HEK293 (cell line): Measurements from ENCODE around the gene KCNC4.

Experiments
- CTCF ChIA-PET: fragments of 350-600 bp; formaldehyde crosslinking; extraction: SDS; loops from one replicate; lab custom pipeline; 2021; ENCODE audit warnings: antibody characterized with exemption; lab: Yijun Ruan, JAX
- POLR2A ChIA-PET: fragments of 300-600 bp; formaldehyde crosslinking; extraction: SDS; loops from one replicate; lab custom pipeline; 2020; ENCODE audit warnings: antibody characterized with exemption, inconsistent platforms; lab: Yijun Ruan, JAX
- H3K27ac ChIP-seq: fragments of 200-500 bp; sonication (Bioruptor generic); 2 replicates; pipeline ENCODE4 v1.5.1; 2014; ENCODE audit warnings: low read depth, low read length, control low read depth, inconsistent platforms; ENCODE audit errors: extremely low read depth
- H3K36me3 ChIP-seq, 2 experiments: fragments of 200-500 bp in 1 of 2; sonication (Bioruptor generic) in 1 of 2; 1 replicate in 1 of 2; 2 replicates in 1 of 2; pipeline ENCODE4 v1.5.1; 2014 to 2017; ENCODE audit warnings: inconsistent platforms in 2 of 2, low read length in 2 of 2; ENCODE audit not compliant: control insufficient read depth in 2 of 2, insufficient read depth in 1 of 2
- H3K4me1 ChIP-seq: fragments of 200-500 bp; sonication (Bioruptor generic); 2 replicates; pipeline ENCODE4 v1.5.1; 2014; ENCODE audit warnings: mild to moderate bottlenecking, low read length, inconsistent platforms; ENCODE audit not compliant: control insufficient read depth, insufficient read depth
- H3K4me3 ChIP-seq: 2 replicates; pipeline ENCODE4 v1.5.1; 2011; ENCODE audit warnings: low read depth, mild to moderate bottlenecking, control low read depth, low read length, moderate library complexity
- H3K9me3 ChIP-seq: fragments of 200-500 bp; sonication (Bioruptor generic); 2 replicates; pipeline ENCODE4 v1.5.1; 2014; ENCODE audit warnings: low read depth, low read length, inconsistent platforms; ENCODE audit not compliant: control insufficient read depth, insufficient read depth
- EGR2 ChIP-seq: fragments of 450-650 bp; formaldehyde crosslinking; IDR thresholded peaks from 2 replicates; pipeline ENCODE4 v1.5.1; 2016; ENCODE audit warnings: low read depth, missing biosample characterization, missing genetic modification characterization
- GLIS1 ChIP-seq: fragments of 450-650 bp; formaldehyde crosslinking; IDR thresholded peaks from 2 replicates; pipeline ENCODE4 v1.5.1; 2016; ENCODE audit warnings: missing biosample characterization, missing genetic modification characterization
- KLF1 ChIP-seq: fragments of 450-650 bp; formaldehyde crosslinking; IDR thresholded peaks from 2 replicates; pipeline ENCODE4 v1.5.1; 2016; ENCODE audit warnings: missing biosample characterization, missing genetic modification characterization
- KLF17 ChIP-seq: fragments of 450-650 bp; formaldehyde crosslinking; IDR thresholded peaks from 2 replicates; pipeline ENCODE4 v1.5.1; 2016; ENCODE audit warnings: missing biosample characterization, missing genetic modification characterization
- OSR2 ChIP-seq: fragments of 450-650 bp; formaldehyde crosslinking; IDR thresholded peaks from 2 replicates; pipeline ENCODE4 v1.5.1; 2016; ENCODE audit warnings: missing biosample characterization, missing genetic modification characterization
- PATZ1 ChIP-seq: fragments of 450-650 bp; formaldehyde crosslinking; IDR thresholded peaks from 2 replicates; pipeline ENCODE4 v1.5.1; 2016; ENCODE audit warnings: missing biosample characterization, missing genetic modification characterization
- ZBTB26 ChIP-seq: fragments of 450-650 bp; formaldehyde crosslinking; optimal IDR thresholded peaks from 2 replicates; pipeline ENCODE3; 2016; ENCODE audit warnings: missing biosample characterization, mild to moderate bottlenecking, missing genetic modification characterization
- ZBTB8A ChIP-seq: fragments of 450-650 bp; formaldehyde crosslinking; IDR thresholded peaks from 2 replicates; pipeline ENCODE4 v1.5.1; 2016; ENCODE audit warnings: missing biosample characterization, missing genetic modification characterization
- ZFHX2 ChIP-seq: fragments of 450-650 bp; formaldehyde crosslinking; conservative IDR thresholded peaks from 2 replicates; pipeline ENCODE4 v1.5.1; 2016; ENCODE audit warnings: missing biosample characterization, missing genetic modification characterization
- ZNF121 ChIP-seq: fragments of 450-650 bp; formaldehyde crosslinking; IDR thresholded peaks from 2 replicates; pipeline ENCODE4 v1.5.1; 2016; ENCODE audit warnings: missing biosample characterization, missing genetic modification characterization
- ZNF211 ChIP-seq: fragments of 450-650 bp; formaldehyde crosslinking; IDR thresholded peaks from 2 replicates; pipeline ENCODE4 v1.5.1; 2016; ENCODE audit warnings: low read depth, missing biosample characterization, missing genetic modification characterization
- ZNF266 ChIP-seq: fragments of 450-650 bp; formaldehyde crosslinking; IDR thresholded peaks from 2 replicates; pipeline ENCODE4 v1.5.1; 2016; ENCODE audit warnings: missing biosample characterization, missing genetic modification characterization, low read depth
- ZNF341 ChIP-seq: fragments of 450-650 bp; formaldehyde crosslinking; IDR thresholded peaks from 2 replicates; pipeline ENCODE4; 2016; ENCODE audit warnings: low read depth, missing biosample characterization, missing genetic modification characterization
- ZNF394 ChIP-seq: fragments of 450-650 bp; formaldehyde crosslinking; IDR thresholded peaks from 2 replicates; pipeline ENCODE4 v1.5.1; 2016; ENCODE audit warnings: missing biosample characterization, missing genetic modification characterization, mild to moderate bottlenecking, moderate library complexity, borderline replicate concordance
- ZNF501 ChIP-seq: fragments of 450-650 bp; formaldehyde crosslinking; IDR thresholded peaks from 2 replicates; pipeline ENCODE4 v1.5.1; 2016; ENCODE audit warnings: missing biosample characterization, missing genetic modification characterization
- ZNF510 ChIP-seq: fragments of 450-650 bp; formaldehyde crosslinking; IDR thresholded peaks from 2 replicates; pipeline ENCODE4 v1.5.1; 2018; ENCODE audit warnings: mild to moderate bottlenecking, missing genetic modification characterization, missing biosample characterization; ENCODE audit not compliant: insufficient replicate concordance
- ZNF521 ChIP-seq: fragments of 450-650 bp; formaldehyde crosslinking; IDR thresholded peaks from 2 replicates; pipeline ENCODE4 v1.5.1; 2017; ENCODE audit warnings: missing biosample characterization, mild to moderate bottlenecking, missing genetic modification characterization
- ZNF670 ChIP-seq: fragments of 450-650 bp; formaldehyde crosslinking; IDR thresholded peaks from 2 replicates; pipeline ENCODE4 v1.5.1; 2016; ENCODE audit warnings: missing biosample characterization, missing genetic modification characterization, low read depth
- ZNF792 ChIP-seq: fragments of 450-650 bp; formaldehyde crosslinking; IDR thresholded peaks from 2 replicates; pipeline ENCODE4 v1.5.1; 2016; ENCODE audit warnings: missing biosample characterization, missing genetic modification characterization
- ZNF830 ChIP-seq: fragments of 450-650 bp; IDR thresholded peaks from 2 replicates; pipeline ENCODE4 v1.5.0; 2018; ENCODE audit warnings: missing biosample characterization, missing genetic modification characterization, low read depth, mild to moderate bottlenecking, moderate library complexity
- ZSCAN30 ChIP-seq: fragments of 450-650 bp; IDR thresholded peaks from 2 replicates; pipeline ENCODE4 v1.5.1; 2018; ENCODE audit warnings: missing biosample characterization, mild to moderate bottlenecking, missing genetic modification characterization, moderate library complexity
- ZSCAN4 ChIP-seq: fragments of 450-650 bp; formaldehyde crosslinking; IDR thresholded peaks from 2 replicates; pipeline ENCODE4 v1.5.1; 2017; ENCODE audit warnings: missing biosample characterization, missing genetic modification characterization
- ZXDB ChIP-seq: fragments of 450-650 bp; formaldehyde crosslinking; IDR thresholded peaks from 2 replicates; pipeline ENCODE4 v1.5.1; 2016; ENCODE audit warnings: missing biosample characterization, missing genetic modification characterization
- TF ChIP-seq, protein P1 (sequence below): IDR thresholded peaks from 2 replicates; pipeline ENCODE4 v1.6.1; 2011; ENCODE audit warnings: mild to moderate bottlenecking, low read depth, low read length, borderline replicate concordance

Gene KCNC4

GRCh38 chr1:110211496-110212168, 1.5 kb downstream of the KCNC4 start:
- TF ChIP-seq ZBTB8A (tag by site-specific recombination) (0 out of 2 replicates have a peak, but pooled peaks have one; percentile 57), ZNF211 (tag by site-specific recombination) (no peak)
- peaks cover 7% of the 10 kb centered on the region for H3K4me1 ChIP-seq
- H3K36me3 ChIP-seq: peaks cover 0 to 14% of the 10 kb centered on the region in 2 experiments; a peak in 1 of 3 replicates
- POLR2A ChIA-PET: interaction anchor here (4.2 kb wide), 1 partner anchor 126 kb away, joined by 26 read pairs; the partner anchor contains the start of gene RBM15
- peak overlapping the region; percentile 56 for H3K4me3 ChIP-seq
- no peak overlapping the region; the same call in 1 of the 2 replicates for H3K27ac ChIP-seq
- no peaks in the 10 kb centered on the region for H3K9me3 ChIP-seq
- CTCF ChIA-PET: interaction anchor here (0.7 to 20.2 kb wide), 5 partner anchors 8 to 285 kb away, joined by 4 to 662 read pairs (median 5); no protein-coding TSS in a partner anchor

DNA sequence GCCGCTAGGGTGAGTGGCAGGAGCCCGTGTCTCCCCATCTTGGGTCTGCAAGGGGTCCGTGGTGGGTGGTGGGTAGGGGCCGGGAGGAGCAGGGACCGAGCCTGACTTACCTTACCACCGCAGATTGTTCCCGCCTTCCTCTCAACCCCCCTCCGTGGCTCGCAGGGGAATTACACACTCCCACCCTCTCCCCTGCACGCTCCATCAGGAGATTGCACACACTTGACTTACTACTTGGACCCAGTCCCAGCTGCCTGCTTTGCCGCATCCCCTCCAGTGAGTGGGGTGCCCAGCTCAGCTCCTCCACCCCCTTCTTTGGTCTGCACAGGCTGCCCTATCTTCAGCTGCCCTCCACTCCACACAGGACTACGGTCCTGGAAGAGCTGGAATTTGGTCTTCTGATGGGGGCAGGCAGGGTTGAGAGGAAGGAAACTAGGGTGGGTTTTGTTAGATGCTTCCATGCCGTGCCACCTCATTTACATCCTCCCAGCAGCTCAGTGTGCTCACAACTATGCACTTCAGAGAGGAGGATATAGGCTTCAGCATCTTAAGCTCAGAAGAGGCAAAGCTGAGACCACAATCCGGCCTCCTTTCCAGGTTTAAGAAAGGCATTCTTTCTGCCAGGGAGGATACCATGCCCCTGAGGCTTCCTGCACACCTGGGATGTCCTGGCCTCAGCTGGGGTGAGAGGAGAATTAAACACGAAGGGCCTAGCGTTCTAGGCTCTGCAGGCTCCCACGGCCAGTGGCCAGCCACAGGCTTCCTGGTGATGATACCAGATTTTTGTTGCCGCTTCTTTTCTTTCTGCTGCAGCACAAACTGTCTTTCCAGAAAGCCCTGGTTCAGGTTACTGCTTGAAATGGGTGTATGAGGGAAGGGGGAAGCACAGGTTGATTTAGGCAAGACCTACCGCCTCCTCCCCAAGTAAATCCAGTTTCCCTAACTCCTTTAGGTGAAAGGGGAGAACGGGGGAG, 2.3 kb downstream of the KCNC4 start:
- H3K36me3 ChIP-seq: peaks cover 0 to 22% of the 10 kb centered on the region in 2 experiments; a peak in 1 of 3 replicates
- peaks cover 7% of the 10 kb centered on the region for H3K4me1 ChIP-seq
- H3K9me3 ChIP-seq: no peaks in the 10 kb centered on the region
- H3K4me3 ChIP-seq: no peak overlapping the region
- CTCF ChIA-PET: interaction anchor here (0.7 to 20.2 kb wide), 4 partner anchors 9 to 284 kb away, joined by 4 to 662 read pairs (median 181); no protein-coding TSS in a partner anchor
- no peak overlapping the region for H3K27ac ChIP-seq
- POLR2A ChIA-PET: no interaction called here
- TF ChIP-seq ZSCAN4 (tag by site-specific recombination) (0 out of 2 replicates have a peak, but pooled peaks have one; percentile 32), ZFHX2 (tag by site-specific recombination) (peak; percentile 80), ZNF792 (tag by site-specific recombination) (0 out of 2 replicates have a peak, but pooled peaks have one; percentile 26), ZNF341 (tag by site-specific recombination) (peak; percentile 91), ZNF501 (tag by site-specific recombination) (no peak), KLF1 (tag by site-specific recombination) (0 out of 2 replicates have a peak, but pooled peaks have one; percentile 22), PATZ1 (peak; percentile 81), ZNF266 (no peak), ZBTB26 (peak; percentile 8), ZNF394 (tag by site-specific recombination) (peak; percentile 28; the same call in 1 of the 2 replicates), ZSCAN30 (tag by site-specific recombination) (no peak), KLF17 (tag by site-specific recombination) (peak; percentile 53), ZNF830 (tag by site-specific recombination) (no peak), EGR2 (tag by site-specific recombination) (peak; percentile 68), ZXDB (peak; percentile 46), ZNF670 (no peak), ZNF521 (no peak), ZNF121 (no peak), OSR2 (tag by site-specific recombination) (peak; percentile 48), ZNF510 (tag by site-specific recombination) (no peak), GLIS1 (peak; percentile 72)
- TF ChIP-seq, protein P1, sequence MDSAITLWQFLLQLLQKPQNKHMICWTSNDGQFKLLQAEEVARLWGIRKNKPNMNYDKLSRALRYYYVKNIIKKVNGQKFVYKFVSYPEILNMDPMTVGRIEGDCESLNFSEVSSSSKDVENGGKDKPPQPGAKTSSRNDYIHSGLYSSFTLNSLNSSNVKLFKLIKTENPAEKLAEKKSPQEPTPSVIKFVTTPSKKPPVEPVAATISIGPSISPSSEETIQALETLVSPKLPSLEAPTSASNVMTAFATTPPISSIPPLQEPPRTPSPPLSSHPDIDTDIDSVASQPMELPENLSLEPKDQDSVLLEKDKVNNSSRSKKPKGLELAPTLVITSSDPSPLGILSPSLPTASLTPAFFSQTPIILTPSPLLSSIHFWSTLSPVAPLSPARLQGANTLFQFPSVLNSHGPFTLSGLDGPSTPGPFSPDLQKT: no peak
